Uterus (tissue), 2 donors: ENCODE results near the gene NEB.

Source experiments
- CTCF ChIP-seq, 4 experiments: fragments of 200-600 bp in 2 of 4; fragments of 450-650 bp in 2 of 4; sonication (generic) in 2 of 4; IDR thresholded peaks; one replicate each; pipeline ENCODE4 v1.5.1; 2016 to 2019; ENCODE audit warnings: antibody characterized with exemption in 4 of 4, mild to moderate bottlenecking in 2 of 4, moderate library complexity in 1 of 4
- POLR2A ChIP-seq, 2 donors: fragments of 450-650 bp; IDR thresholded peaks; one replicate each; pipeline ENCODE4 v1.6.1; 2016; ENCODE audit warnings: antibody characterized with exemption in 2 of 2, mild to moderate bottlenecking in 1 of 2, moderate library complexity in 1 of 2

DNA sequence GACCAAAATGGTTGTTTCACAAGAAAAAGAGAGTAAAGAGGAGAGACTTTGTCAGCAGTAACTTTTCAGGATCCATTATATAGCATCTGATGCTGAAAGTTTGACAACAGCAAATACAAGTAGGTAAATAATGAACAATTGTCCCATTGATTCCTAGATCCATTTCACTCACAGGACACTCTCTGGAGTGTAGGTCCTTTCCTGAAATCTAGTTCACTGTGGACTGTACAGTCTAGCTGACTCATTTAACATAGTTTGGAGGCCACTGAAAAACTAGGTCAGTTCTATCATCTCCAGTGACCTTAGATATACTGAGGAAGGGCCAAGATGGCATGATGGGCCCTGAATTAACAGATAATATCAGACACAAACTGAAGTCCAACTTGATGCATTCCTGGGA, 19.3 kb upstream of the NEB start:
- TF ChIP-seq CTCF (IDR thresholded peaks at IDR 0.05) (no peak), POLR2A (IDR thresholded peaks at IDR 0.05) (no peak)
